Esophagus mucosa (tissue), 1 donor: ENCODE data around the gene OR4Q2. TPM values are rescaled to one million over a fixed set of nuclear protein-coding genes. Genes with fewer than 3 reads are reported as not detected.
"Not testable (repeated sequence)": the region's sequence is repeated elsewhere in the genome, so short reads cannot be mapped to it uniquely, and the experiment has no call there.

Experiments used
- ATAC-seq: fragments of 200-7000 bp; cut with Tn5 transposase; one replicate; pipeline ENCODE4 v1.9.1; 2020
- total RNA-seq: library from RNA; stranded (reverse); gene quantifications from one replicate; pipeline ENCODE4 v1.2.4, GENCODE V29; 2023
- donor health status: DM: yes; HTN: yes; CAD: no.

Gene OR4Q2
- total RNA-seq: not detected

DNA sequence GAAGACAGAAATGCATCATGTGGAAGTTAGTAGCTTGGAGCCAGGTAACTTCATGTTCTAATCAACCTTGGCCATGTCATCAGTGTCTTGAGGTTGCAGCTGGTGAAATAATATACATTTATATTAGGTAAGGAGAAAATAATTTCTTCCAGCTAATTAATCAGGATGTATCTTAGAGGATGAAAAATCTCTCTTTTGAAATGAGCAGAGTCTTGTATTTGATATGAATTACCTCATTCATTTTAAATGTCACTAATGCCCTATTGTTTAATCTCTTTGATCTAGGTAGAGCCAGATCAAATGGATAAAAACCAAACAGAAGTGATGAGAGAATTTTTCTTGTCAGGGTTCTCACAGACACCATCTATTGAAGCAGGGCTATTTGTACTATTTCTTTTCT is at the start of gene OR4Q2:
Gene OR4Q2 (plus strand): TSS at position 301 of the 400 bp plus-strand sequence.
- ATAC-seq: no peak

DNA sequence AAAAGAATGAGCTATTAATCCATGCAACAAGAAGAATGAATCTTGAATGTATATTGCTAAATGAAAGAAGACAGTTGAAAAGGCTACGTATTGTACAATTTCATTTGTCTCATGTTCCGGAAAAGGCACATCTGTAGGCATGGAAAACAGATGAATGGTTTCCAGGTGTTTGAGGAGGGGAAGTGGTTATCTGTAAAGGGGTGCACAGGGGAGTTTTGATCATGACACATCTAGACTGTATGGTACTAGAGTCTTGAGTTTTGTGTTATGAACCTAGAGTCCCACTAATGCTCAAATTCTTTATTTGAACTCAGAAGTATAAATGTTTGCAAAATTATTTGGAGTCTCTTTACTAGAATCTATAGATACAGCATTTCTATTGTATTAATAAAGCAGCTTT is 32.2 kb upstream of the OR4Q2 start:
- not testable (repeated sequence) for ATAC-seq

DNA sequence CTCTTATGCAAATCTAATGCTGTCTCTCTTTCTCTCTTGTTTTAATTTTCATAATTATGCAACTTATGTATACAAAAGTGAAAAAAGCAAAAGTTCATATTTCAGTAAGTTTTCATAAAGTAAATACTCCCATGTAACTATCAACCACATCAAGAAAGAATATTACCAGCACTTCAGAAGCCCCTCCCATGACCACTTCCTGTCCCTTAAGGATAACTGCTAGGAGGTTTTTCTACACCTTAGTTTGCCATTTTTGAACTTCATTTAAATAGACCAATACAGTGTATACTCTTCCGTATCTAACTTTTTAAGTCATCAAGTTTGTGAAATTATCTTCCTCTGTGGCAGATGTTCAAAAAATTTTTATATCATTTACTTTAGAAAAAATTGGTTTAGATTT is 27.1 kb upstream of the OR4Q2 start:
- ATAC-seq: no peak

DNA sequence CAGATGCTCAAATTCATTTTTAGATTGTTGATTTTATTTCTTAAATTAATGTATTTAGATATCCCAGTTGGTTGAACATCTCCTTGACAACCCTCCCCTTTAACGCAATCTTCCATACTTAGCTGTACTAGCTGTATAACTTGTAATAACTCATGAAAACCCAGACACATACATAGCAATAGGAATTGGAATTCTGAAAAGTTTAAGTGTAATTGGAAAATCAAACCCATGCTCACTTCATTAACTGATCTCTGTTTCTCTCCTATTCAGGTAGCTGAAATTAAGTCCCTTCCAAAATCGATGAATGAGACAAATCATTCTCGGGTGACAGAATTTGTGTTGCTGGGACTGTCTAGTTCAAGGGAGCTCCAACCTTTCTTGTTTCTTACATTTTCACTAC is 26.7 kb upstream of the OR4Q2 start, which contains the start of gene OR4K15:
Gene OR4K15 (plus strand): TSS at position 301 of the 400 bp plus-strand sequence. CDS start 0 bp downstream, at position 301.
- no peak for ATAC-seq

DNA sequence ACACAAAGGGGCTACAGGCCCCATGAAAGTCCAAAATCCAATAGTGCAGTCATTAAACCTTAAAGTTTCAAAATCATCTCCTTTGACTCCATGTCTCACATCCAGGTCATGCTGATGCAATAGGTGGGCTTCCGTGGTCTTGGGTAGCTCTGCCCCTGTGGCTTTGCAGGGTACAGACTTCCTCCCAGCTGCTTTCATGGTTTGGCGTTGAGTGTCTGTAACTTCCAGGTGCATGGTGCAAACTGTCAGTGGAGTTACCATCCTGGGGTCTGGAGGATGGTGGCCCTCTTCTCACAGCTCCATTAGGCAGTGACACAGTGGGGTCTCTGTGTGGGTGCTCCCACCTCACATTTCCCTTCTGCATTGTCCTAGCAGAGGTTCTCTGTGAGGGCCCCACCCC is 8.5 kb upstream of the OR4Q2 start:
- no peak for ATAC-seq

DNA sequence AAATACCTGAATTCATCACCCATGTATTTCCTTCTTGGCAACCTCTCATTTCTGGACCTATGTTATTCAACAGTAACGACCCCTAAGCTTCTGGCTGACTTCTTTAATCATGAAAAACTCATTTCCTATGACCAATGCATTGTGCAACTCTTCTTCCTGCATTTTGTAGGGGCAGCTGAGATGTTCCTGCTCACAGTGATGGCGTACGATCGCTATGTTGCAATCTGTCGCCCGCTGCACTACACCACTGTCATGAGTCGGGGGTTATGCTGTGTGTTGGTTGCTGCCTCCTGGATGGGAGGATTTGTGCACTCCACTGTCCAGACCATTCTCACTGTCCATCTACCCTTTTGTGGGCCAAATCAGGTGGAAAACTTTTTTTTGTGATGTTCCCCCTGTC is 356 bp downstream of the OR4Q2 start:
- ATAC-seq: no peak

DNA sequence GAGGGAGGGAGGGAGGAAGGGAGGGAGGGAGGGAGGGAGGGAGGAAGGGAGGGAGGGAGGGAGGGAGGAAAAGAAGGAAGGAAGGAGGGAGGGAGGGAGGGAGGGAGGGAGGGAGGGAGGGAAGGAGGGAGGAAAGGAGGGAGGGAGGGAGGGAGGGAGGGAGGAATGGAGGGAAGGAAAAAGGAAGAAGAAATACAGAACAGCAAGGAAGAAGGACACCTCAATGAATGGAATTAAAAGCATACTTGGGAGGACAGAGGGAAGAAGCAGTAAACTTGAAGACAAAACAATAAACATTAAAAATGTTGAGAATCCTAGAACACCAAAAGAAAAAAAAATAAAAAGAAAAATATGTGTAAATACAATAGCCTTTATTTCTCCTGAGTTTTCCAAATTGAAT is 6.2 kb downstream of the OR4Q2 start:
- ATAC-seq: no peak

DNA sequence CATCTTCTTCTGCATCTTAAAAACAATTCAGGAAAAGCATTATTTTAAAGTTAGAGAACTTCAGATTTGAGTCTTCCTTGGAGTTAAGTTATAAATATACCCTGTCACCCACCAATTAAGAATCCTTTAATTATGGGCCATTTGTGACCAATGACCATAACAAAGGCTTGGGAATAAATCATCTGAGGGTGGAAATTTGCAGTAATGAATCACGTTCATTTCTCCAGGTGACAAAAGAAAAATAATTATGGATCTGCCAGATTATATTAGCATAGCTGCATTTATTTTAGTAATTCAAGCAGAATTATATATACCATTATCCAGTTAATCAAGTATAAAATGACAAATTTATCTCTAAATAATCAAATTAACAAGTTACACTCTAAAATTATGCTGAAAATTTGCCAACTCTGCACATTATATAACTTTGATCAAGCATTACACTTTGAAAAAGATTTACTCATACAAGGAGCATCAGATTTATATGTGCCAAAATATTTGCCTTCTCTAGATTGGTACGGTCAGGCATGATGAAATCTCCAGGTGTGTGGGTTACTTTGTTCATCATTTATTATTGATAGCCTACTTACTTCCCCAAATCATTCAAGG is 17.4 kb downstream of the OR4Q2 start, which contains the start of gene OR4K14:
Gene OR4K14 (minus strand): TSS at position 51 of the 609 bp plus-strand sequence. CDS start 4,114 bp downstream, outside the sequence.
- ATAC-seq: no peak

DNA sequence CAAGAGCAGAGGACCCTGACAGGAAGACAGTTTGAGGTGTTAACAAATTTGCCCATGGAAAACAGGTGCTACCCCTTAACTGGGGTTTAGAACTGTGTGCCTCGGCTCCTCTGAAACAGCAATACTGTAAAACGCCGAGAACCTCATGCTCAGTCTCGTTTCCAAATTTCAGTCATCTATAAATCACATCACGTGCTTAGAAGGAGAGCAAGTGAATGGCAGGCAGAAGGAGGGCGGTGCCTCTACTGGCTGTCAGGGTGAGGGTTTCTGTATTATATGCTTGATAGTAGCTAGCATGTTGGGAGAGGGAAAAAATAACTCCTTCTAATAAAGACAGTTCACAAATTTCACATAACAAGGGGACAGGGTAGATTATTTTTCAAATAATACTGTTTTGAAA is 29.1 kb downstream of the OR4Q2 start:
- ATAC-seq: no peak

DNA sequence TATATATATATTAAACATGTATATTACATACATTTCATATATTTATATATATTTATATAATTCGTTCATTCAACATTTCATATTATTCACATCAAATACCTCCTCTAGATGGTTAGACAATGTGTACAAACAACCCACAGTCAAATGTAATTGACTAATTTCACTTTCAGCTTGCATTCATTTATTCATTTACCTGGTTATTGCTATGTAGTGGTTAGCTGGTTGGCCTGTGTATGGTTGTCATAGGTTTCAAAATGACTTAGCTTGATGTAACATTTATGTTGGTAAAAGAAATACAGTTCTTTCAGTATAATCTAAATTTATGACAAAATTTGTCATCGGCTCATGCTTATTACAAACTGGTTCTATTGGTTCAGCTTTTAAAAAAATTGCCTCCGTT is 33.5 kb downstream of the OR4Q2 start:
- no peak for ATAC-seq

DNA sequence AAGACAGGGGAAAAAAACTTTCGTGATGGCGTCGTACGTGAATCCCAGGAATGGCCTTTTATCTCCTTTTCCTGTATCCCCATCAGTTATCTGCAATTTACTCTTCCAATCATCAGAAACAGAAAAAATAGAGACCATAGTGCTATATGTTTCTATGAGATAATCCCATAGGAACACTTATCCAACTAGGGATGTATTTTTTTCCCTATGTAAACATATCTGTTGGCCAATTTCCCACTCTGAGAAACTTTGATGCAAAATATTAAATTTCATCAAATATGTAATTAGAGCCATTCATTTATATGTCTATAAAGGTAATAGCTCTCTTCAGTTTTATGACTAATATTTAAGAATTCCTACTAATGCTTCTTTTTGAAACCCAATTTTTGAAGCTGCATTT is 34.0 kb downstream of the OR4Q2 start, which contains the start of gene OR4K13:
Gene OR4K13 (minus strand): TSS at position 101 of the 400 bp plus-strand sequence. CDS start 1,280 bp downstream, outside the sequence.
- no peak for ATAC-seq

DNA sequence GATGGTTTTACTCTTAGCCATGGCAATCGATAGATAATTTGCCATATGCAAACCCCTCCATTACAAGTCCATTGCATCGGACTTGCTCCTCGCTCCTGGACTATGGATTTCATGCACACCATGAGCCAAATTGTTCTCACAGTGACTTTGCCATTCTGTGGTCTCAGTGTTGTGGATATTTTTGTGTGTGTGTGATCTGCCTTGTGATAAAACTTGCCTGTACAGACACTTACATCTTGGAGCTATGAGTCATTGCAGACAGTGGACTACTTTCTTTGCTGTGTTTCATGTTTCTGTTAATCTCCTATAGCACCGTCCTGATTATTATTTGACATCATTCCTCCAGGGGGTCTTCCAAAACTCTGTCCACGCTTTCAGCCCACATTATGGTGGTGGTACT is 42.3 kb downstream of the OR4Q2 start:
- ATAC-seq: no peak

DNA sequence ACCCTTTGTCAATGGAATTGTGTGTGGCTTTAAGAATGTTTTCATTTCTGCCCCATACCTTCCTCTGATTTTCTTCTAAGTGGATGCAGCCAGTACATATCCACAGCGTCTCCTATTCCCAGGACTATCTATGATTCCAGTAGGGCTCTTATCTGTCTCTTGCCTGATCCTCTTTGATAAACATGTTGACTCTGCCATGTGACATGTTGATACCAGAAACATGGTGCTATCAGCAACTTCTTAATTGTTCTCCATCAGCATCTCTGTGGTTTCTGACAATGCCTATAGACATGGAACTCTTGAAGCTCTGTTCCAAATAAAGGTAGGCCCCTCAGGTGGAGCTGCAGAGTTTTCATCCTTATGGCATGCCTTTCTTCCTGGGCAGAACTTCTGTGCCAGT is 46.2 kb downstream of the OR4Q2 start:
- ATAC-seq: no peak

Other genes starting within 250 kb of the OR4Q2 start
- not detected for gene OR4M1, start 228.7 kb upstream of the OR4Q2 start, total RNA-seq
- not detected for gene OR4N2, start 198.4 kb upstream of the OR4Q2 start, total RNA-seq
- not detected for gene OR4K2, start 127.0 kb upstream of the OR4Q2 start, total RNA-seq
- gene OR4K5, start 81.6 kb upstream of the OR4Q2 start, total RNA-seq: not detected
- gene OR4K1, start 71.2 kb upstream of the OR4Q2 start, total RNA-seq: not detected
- gene OR4K15, start 26.6 kb upstream of the OR4Q2 start, total RNA-seq: not detected
- not detected for gene OR4K14, start 17.1 kb downstream of the OR4Q2 start, total RNA-seq
- gene OR4K13, start 33.9 kb downstream of the OR4Q2 start, total RNA-seq: not detected
- not detected for gene OR4L1, start 57.9 kb downstream of the OR4Q2 start, total RNA-seq
- gene OR4K17, start 108.6 kb downstream of the OR4Q2 start, total RNA-seq: not detected
- gene OR4N5, start 136.7 kb downstream of the OR4Q2 start, total RNA-seq: not detected
- gene OR11G2, start 188.7 kb downstream of the OR4Q2 start, total RNA-seq: not detected
- not detected for gene OR11H6, start 221.5 kb downstream of the OR4Q2 start, total RNA-seq
- not detected for gene OR11H7, start 226.8 kb downstream of the OR4Q2 start, total RNA-seq
- not detected for gene OR11H4, start 237.1 kb downstream of the OR4Q2 start, total RNA-seq